Brain pericyte (primary cell): ENCODE measurements around the gene DDI1.

Experiments
- DNase-seq: peaks from one replicate; pipeline ENCODE4 v3.0.0-alpha.2; 2012; ENCODE audit warnings: low read depth, low spot score

The DDI1 gene

DNA sequence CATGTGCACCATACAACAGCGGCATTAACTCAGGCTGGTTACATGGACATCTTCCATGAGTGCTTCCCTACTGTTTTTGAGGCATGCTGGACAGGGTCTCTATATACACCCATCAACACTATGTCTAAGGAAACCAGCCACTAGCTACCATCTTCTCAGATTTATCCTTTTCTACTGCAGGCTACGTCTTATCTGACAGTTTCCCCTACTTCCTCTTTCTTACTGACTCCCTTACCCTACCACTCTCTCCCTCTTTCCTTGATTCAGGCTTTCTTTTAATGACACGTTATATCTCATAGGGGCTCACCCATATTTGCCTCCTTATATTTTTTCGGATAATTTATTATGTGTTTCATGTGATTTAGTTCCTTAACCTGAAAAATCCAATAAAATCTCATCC lies 41.8 kb downstream of the DDI1 start:
- DNase-seq = no peak

DNA sequence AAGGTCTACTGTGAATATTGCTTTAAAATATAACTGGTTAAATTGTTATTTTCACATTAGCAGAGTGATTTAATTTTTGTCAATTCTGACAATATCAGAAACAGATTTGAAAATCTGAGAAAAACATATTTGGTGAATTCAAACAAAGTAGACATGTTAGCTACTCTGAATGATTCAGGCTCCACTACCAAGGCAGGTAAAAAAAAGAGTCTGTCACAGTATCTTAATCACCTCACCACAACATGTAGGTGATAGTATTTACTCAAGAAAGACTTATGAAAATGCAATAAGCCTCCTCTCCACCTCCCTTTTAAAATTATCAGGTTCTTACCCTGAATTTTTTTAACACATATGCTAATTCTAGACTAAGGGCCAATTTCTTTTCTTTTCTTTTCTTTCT lies 42.6 kb downstream of the DDI1 start:
- DNase-seq = no peak

DNA sequence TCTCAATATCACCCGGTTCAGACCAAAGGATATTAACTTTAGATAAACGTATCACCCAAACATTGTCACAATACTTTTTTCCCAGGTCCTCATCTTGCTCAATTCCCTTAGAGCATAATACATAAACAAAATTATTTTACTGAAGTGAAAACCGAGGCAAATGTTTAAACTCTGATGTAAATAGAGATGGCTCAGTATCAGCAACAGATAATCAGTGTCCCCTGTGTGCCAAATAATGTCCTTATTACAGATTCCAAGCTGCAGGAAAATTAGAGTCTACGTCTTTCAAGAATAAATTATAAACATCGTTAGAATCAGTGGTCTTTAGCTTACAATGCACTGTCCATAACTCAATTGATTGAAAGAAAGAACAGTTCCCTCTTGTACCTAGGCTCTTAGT lies 50.2 kb downstream of the DDI1 start:
- no peak for DNase-seq
